T-helper 2 cell treated with Interferon-gamma antibody and Interleukin-4, amounts not matched to agents 5 μg/mL and 100 μg/mL, for 36 hours (primary cell): Measurements from ENCODE around the gene ITPKA.

Experiments used
- DNase-seq: peaks from one replicate; pipeline ENCODE4 v3.0.0; 2021; ENCODE audit warnings: low spot score
- H3K27ac Mint-ChIP-seq: one replicate; pipeline ENCODE4 v1.8.0; 2021; ENCODE audit warnings: mild to moderate bottlenecking, mixed read lengths
- H3K27me3 Mint-ChIP-seq: one replicate; pipeline ENCODE4 v1.8.0; 2021; ENCODE audit warnings: low read depth, mixed read lengths
- H3K36me3 Mint-ChIP-seq: one replicate; pipeline ENCODE4 v1.8.0; 2021; ENCODE audit warnings: low read depth, mixed read lengths
- H3K4me1 Mint-ChIP-seq: one replicate; pipeline ENCODE4 v1.8.0; 2021; ENCODE audit warnings: low read depth, mixed read lengths
- H3K4me3 Mint-ChIP-seq: one replicate; pipeline ENCODE4 v1.8.0; 2022; ENCODE audit warnings: mild to moderate bottlenecking, moderate library complexity, mixed read lengths
- H3K9me3 Mint-ChIP-seq: one replicate; pipeline ENCODE4 v1.8.0; 2021; ENCODE audit warnings: mixed read lengths

Gene ITPKA

GRCh38 chr15:41482110-41482877 lies 11.4 kb upstream of the ITPKA start:
- DNase-seq: no peak
- H3K27me3 Mint-ChIP-seq: no peaks in the 10 kb centered on the region
- peaks cover 45% of the 10 kb centered on the region for H3K36me3 Mint-ChIP-seq
- H3K9me3 Mint-ChIP-seq: no peaks in the 10 kb centered on the region
- H3K27ac Mint-ChIP-seq: no peak overlapping the region
- H3K4me1 Mint-ChIP-seq: peaks cover 21% of the 10 kb centered on the region
- H3K4me3 Mint-ChIP-seq: no peak overlapping the region

GRCh38 chr15:41483115-41483514 lies 10.6 kb upstream of the ITPKA start:
- DNase-seq: peak; percentile 49
- H3K4me3 Mint-ChIP-seq: peak overlapping the region; percentile 57
- H3K36me3 Mint-ChIP-seq: peaks cover 45% of the 10 kb centered on the region
- H3K9me3 Mint-ChIP-seq: no peaks in the 10 kb centered on the region
- H3K27ac Mint-ChIP-seq: no peak overlapping the region
- H3K27me3 Mint-ChIP-seq: no peaks in the 10 kb centered on the region
- H3K4me1 Mint-ChIP-seq: peaks cover 26% of the 10 kb centered on the region

- Mint-ChIP-seq H3K4me3 (peak overlapping the region; percentile 57), H3K36me3 (peaks cover 43% of the 10 kb centered on the region), H3K9me3 (no peaks in the 10 kb centered on the region), H3K4me1 (peaks cover 27% of the 10 kb centered on the region), H3K27me3 (no peaks in the 10 kb centered on the region), H3K27ac (no peak overlapping the region)
- DNase-seq: no peak
These were observed 10.2 kb upstream of the ITPKA start for GRCh38 chr15:41483519-41483918.

GRCh38 chr15:41484937-41485625 lies 8.6 kb upstream of the ITPKA start:
- H3K4me1 Mint-ChIP-seq: peaks cover 27% of the 10 kb centered on the region
- no peaks in the 10 kb centered on the region for H3K27me3 Mint-ChIP-seq
- H3K27ac Mint-ChIP-seq: no peak overlapping the region
- H3K36me3 Mint-ChIP-seq: peaks cover 30% of the 10 kb centered on the region
- no peaks in the 10 kb centered on the region for H3K9me3 Mint-ChIP-seq
- no peak for DNase-seq
- H3K4me3 Mint-ChIP-seq: no peak overlapping the region

- Mint-ChIP-seq H3K27me3 (no peaks in the 10 kb centered on the region), H3K4me1 (peaks cover 38% of the 10 kb centered on the region)
These were observed 7.4 kb upstream of the ITPKA start for GRCh38 chr15:41486286-41486685.

GRCh38 chr15:41487381-41487780 lies 6.3 kb upstream of the ITPKA start:
- peak overlapping the region; percentile 51 for H3K27ac Mint-ChIP-seq
- peaks cover 43% of the 10 kb centered on the region for H3K4me1 Mint-ChIP-seq
- H3K9me3 Mint-ChIP-seq: no peaks in the 10 kb centered on the region
- no peaks in the 10 kb centered on the region for H3K27me3 Mint-ChIP-seq
- H3K4me3 Mint-ChIP-seq: no peak overlapping the region
- no peak for DNase-seq
- H3K36me3 Mint-ChIP-seq: peaks cover 9% of the 10 kb centered on the region

More at GRCh38 chr15:41486286-41486685, 7.4 kb upstream of the ITPKA start:
- peaks cover 19% of the 10 kb centered on the region for H3K36me3 Mint-ChIP-seq
- no peak overlapping the region for H3K27ac Mint-ChIP-seq
- H3K4me3 Mint-ChIP-seq: no peak overlapping the region
- no peaks in the 10 kb centered on the region for H3K9me3 Mint-ChIP-seq
- no peak for DNase-seq

GRCh38 chr15:41487802-41488201 lies 5.9 kb upstream of the ITPKA start:
- Mint-ChIP-seq H3K9me3 (no peaks in the 10 kb centered on the region), H3K4me1 (peaks cover 44% of the 10 kb centered on the region), H3K4me3 (no peak overlapping the region), H3K27me3 (peaks cover 2% of the 10 kb centered on the region), H3K27ac (peak overlapping the region; percentile 51), H3K36me3 (peaks cover 7% of the 10 kb centered on the region)
- no peak for DNase-seq

GRCh38 chr15:41489641-41490040 lies 4.0 kb upstream of the ITPKA start:
- H3K27ac Mint-ChIP-seq: no peak overlapping the region
- peaks cover 4% of the 10 kb centered on the region for H3K36me3 Mint-ChIP-seq
- no peak overlapping the region for H3K4me3 Mint-ChIP-seq
- H3K27me3 Mint-ChIP-seq: peaks cover 4% of the 10 kb centered on the region
- peaks cover 35% of the 10 kb centered on the region for H3K4me1 Mint-ChIP-seq
- no peaks in the 10 kb centered on the region for H3K9me3 Mint-ChIP-seq
- no peak for DNase-seq

GRCh38 chr15:41490355-41490754 lies 3.3 kb upstream of the ITPKA start:
- H3K4me1 Mint-ChIP-seq: peaks cover 38% of the 10 kb centered on the region
- peak overlapping the region; percentile 64 for H3K27ac Mint-ChIP-seq
- H3K4me3 Mint-ChIP-seq: peak overlapping the region; percentile 1
- H3K9me3 Mint-ChIP-seq: no peaks in the 10 kb centered on the region
- peak; percentile 71 for DNase-seq
- H3K27me3 Mint-ChIP-seq: peaks cover 7% of the 10 kb centered on the region
- H3K36me3 Mint-ChIP-seq: peaks cover 4% of the 10 kb centered on the region

- peaks cover 38% of the 10 kb centered on the region for H3K4me1 Mint-ChIP-seq
- no peak for DNase-seq
- peak overlapping the region; percentile 1 for H3K27ac Mint-ChIP-seq
- no peaks in the 10 kb centered on the region for H3K9me3 Mint-ChIP-seq
- H3K27me3 Mint-ChIP-seq: peaks cover 15% of the 10 kb centered on the region
- H3K36me3 Mint-ChIP-seq: peaks cover 4% of the 10 kb centered on the region
- peak overlapping the region; percentile 0 for H3K4me3 Mint-ChIP-seq
These were observed 1.8 kb upstream of the ITPKA start for GRCh38 chr15:41491889-41492288.

- H3K4me1 Mint-ChIP-seq: peaks cover 37% of the 10 kb centered on the region
- no peak for DNase-seq
- no peaks in the 10 kb centered on the region for H3K9me3 Mint-ChIP-seq
- H3K4me3 Mint-ChIP-seq: peak overlapping the region; percentile 85
- peak overlapping the region; percentile 45 for H3K27ac Mint-ChIP-seq
- H3K27me3 Mint-ChIP-seq: peaks cover 23% of the 10 kb centered on the region
- H3K36me3 Mint-ChIP-seq: peaks cover 3% of the 10 kb centered on the region
These were observed 973 bp upstream of the ITPKA start for GRCh38 chr15:41492597-41493204.

- DNase-seq: no peak
- no peak overlapping the region for H3K4me3 Mint-ChIP-seq
- peaks cover 31% of the 10 kb centered on the region for H3K4me1 Mint-ChIP-seq
- no peaks in the 10 kb centered on the region for H3K9me3 Mint-ChIP-seq
- H3K27me3 Mint-ChIP-seq: peaks cover 33% of the 10 kb centered on the region
- H3K36me3 Mint-ChIP-seq: no peaks in the 10 kb centered on the region
- H3K27ac Mint-ChIP-seq: no peak overlapping the region
These were observed 172 bp downstream of the ITPKA start for GRCh38 chr15:41493902-41494189.

- Mint-ChIP-seq H3K4me3 (peak overlapping the region; percentile 71), H3K4me1 (peaks cover 28% of the 10 kb centered on the region), H3K36me3 (no peaks in the 10 kb centered on the region), H3K9me3 (no peaks in the 10 kb centered on the region), H3K27me3 (peaks cover 37% of the 10 kb centered on the region), H3K27ac (no peak overlapping the region)
- peak; percentile 48 for DNase-seq
These were observed 682 bp downstream of the ITPKA start for GRCh38 chr15:41494190-41494921.
